ENCODE measurements around the gene CD226. TPM values are rescaled to one million over a fixed set of nuclear protein-coding genes. Genes with fewer than 3 reads are reported as not detected.

Gene CD226
- total RNA-seq, 1 donor from 2014 or later: 0.91 TPM

GRCh38 chr18:69987870-69988269 is 40.2 kb upstream of the CD226 start:
- H3K27ac ChIP-seq (replicated peaks): no peak overlapping the region
- no peak for DNase-seq
- H3K27me3 ChIP-seq (ENCODE audit: low read depth): no peaks in the 10 kb centered on the region
- H3K9me3 ChIP-seq (replicated peaks): peaks cover 38% of the 10 kb centered on the region
- peaks cover 37% of the 10 kb centered on the region for H3K36me3 ChIP-seq
- intact Hi-C loops (cut with micrococcal nuclease): no loop called here
- H3K4me1 ChIP-seq: no peaks in the 10 kb centered on the region
- H3K4me3 ChIP-seq: no peak overlapping the region
- TF ChIP-seq CTCF (IDR thresholded peaks at IDR 0.05; ENCODE audit: borderline replicate concordance): no peak

GRCh38 chr18:69985239-69985638 is 37.6 kb upstream of the CD226 start:
- no peak for TF ChIP-seq CTCF (IDR thresholded peaks at IDR 0.05; ENCODE audit: borderline replicate concordance)

GRCh38 chr18:69982417-69982816 is 34.7 kb upstream of the CD226 start:
- H3K9me3 ChIP-seq (replicated peaks): peaks cover 12% of the 10 kb centered on the region
- H3K36me3 ChIP-seq: peaks cover 24% of the 10 kb centered on the region
- H3K27ac ChIP-seq (replicated peaks): no peak overlapping the region
- no peak for TF ChIP-seq CTCF (IDR thresholded peaks at IDR 0.05; ENCODE audit: borderline replicate concordance)
- peaks cover 24% of the 10 kb centered on the region for H3K4me1 ChIP-seq
- H3K27me3 ChIP-seq (ENCODE audit: low read depth): no peaks in the 10 kb centered on the region
- no peak for DNase-seq
- H3K4me3 ChIP-seq: no peak overlapping the region
- intact Hi-C loops (cut with micrococcal nuclease): no loop called here

More at GRCh38 chr18:69985239-69985638, 37.6 kb upstream of the CD226 start:
- Histone ChIP-seq H3K9me3 (replicated peaks) (peaks cover 35% of the 10 kb centered on the region), H3K36me3 (peaks cover 34% of the 10 kb centered on the region), H3K27ac (replicated peaks) (no peak overlapping the region), H3K4me1 (peaks cover 23% of the 10 kb centered on the region), H3K4me3 (no peak overlapping the region), H3K27me3 (ENCODE audit: low read depth) (no peaks in the 10 kb centered on the region)
- no peak for DNase-seq
- intact Hi-C loops (cut with micrococcal nuclease): no loop called here

- no peak overlapping the region for H3K27ac ChIP-seq (replicated peaks)
- no peak for DNase-seq
- H3K4me3 ChIP-seq: no peak overlapping the region
- H3K27me3 ChIP-seq (ENCODE audit: low read depth): no peaks in the 10 kb centered on the region
- TF ChIP-seq CTCF (IDR thresholded peaks at IDR 0.05; ENCODE audit: borderline replicate concordance): no peak
- H3K9me3 ChIP-seq (replicated peaks): peaks cover 12% of the 10 kb centered on the region
- intact Hi-C loops (cut with micrococcal nuclease): no loop called here
- peaks cover 24% of the 10 kb centered on the region for H3K36me3 ChIP-seq
- peaks cover 24% of the 10 kb centered on the region for H3K4me1 ChIP-seq
Measured at GRCh38 chr18:69981948-69982347, 34.3 kb upstream of the CD226 start.

- no peaks in the 10 kb centered on the region for H3K27me3 ChIP-seq (ENCODE audit: low read depth)
- H3K27ac ChIP-seq (replicated peaks): no peak overlapping the region
- DNase-seq: no peak
- no peak for TF ChIP-seq CTCF (IDR thresholded peaks at IDR 0.05; ENCODE audit: borderline replicate concordance)
- peaks cover 18% of the 10 kb centered on the region for H3K9me3 ChIP-seq (replicated peaks)
- intact Hi-C loops (cut with micrococcal nuclease): no loop called here
- peaks cover 21% of the 10 kb centered on the region for H3K36me3 ChIP-seq
- no peak overlapping the region for H3K4me3 ChIP-seq
- peaks cover 24% of the 10 kb centered on the region for H3K4me1 ChIP-seq
Measured at GRCh38 chr18:69980982-69981804, 33.5 kb upstream of the CD226 start.

All from left ventricle myocardium inferior (tissue), 1 donor.